ENCODE measurements around the gene GCKR.

- TF ChIP-seq CTCF (IDR thresholded peaks at IDR 0.05): no peak
- no peak for TF ChIP-seq CHD2 (IDR thresholded peaks at IDR 0.05; ENCODE audit: low read length, partially characterized antibody)
- no peak for TF ChIP-seq TCF12 (IDR thresholded peaks at IDR 0.05)
- TF ChIP-seq TEAD4 (IDR thresholded peaks at IDR 0.05; ENCODE audit: borderline replicate concordance, insufficient read depth): no peak
- TF ChIP-seq EZH2phosphoT487 (IDR thresholded peaks at IDR 0.05; ENCODE audit: borderline replicate concordance, low read depth): no peak
- TF ChIP-seq EP300 (IDR thresholded peaks at IDR 0.05; ENCODE audit: borderline replicate concordance in 1 of 2, low read depth in 1 of 2, low read length in 1 of 2): no peak
Measured at GRCh38 chr2:27497288-27497627, 619 bp downstream of the GCKR start.
